Measurements from ENCODE around the gene SETX. TPM values are rescaled to one million over a fixed set of nuclear protein-coding genes. Genes with fewer than 3 reads are reported as not detected.

The SETX gene
- total and polyA plus RNA-seq, 2 of the 13 experiments (the other 11 are each of a cell fraction or from before 2014, with no cell fraction given), result 13.2 to 39.0 TPM

DNA sequence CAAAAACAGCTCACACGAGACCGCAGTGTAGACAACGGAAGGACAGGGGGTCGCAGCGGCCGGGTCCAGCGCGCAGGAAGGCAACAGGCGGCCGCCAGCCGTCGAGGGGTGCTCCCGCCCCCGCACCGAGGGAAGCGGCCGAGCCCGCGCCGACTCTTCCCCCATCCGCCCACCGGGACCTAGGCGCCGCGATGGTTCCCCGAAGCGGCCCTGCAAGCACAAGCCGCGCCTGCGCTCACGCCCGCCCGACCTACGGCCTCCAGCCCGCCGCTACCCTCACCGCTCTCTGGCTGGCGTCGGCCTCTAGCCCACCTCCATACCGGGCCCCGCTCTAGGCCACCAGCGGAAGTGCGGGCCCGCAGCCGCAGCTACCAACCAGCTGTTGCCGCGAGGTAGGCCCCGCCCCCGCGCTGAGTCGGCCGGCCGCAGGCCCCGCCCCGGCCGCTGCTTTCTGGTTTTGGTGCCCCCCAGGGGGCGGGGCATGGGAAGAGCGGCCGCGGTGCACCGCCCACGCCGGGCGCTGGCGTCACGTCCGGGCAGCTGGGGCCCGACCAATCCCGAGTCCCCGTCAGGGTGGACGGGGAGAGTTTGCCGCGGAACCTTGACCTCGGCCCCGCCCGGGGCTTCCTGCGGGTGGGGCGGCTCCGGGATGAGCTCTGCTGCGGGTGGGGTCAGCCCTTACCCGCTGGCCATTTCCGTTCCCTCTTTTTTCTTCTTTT lies at the start of gene SETX (continued):
- TF ChIP-seq HNRNPH1 (optimal IDR thresholded peaks at IDR 0.05; ENCODE audit: low read depth, low read length) (no peak), NFE2 (CRISPR knock-in tag; IDR thresholded peaks at IDR 0.05) (no peak), TP53 (CRISPR knock-in tag; conservative IDR thresholded peaks at IDR 0.05) (no peak), SSRP1 (CRISPR knock-in tag; IDR thresholded peaks at IDR 0.05) (no peak), ZNF879 (CRISPR knock-in tag; IDR thresholded peaks at IDR 0.05) (no peak), GTF3A (CRISPR knock-in tag; conservative IDR thresholded peaks at IDR 0.05) (no peak), GABPA (IDR thresholded peaks at IDR 0.05; ENCODE audit: low read depth, low read length) (peak; percentile 79), GABPA (CRISPR knock-in tag; IDR thresholded peaks at IDR 0.05; ENCODE audit: low read depth) (peak; percentile 88), HMG20A (CRISPR knock-in tag; IDR thresholded peaks at IDR 0.05; ENCODE audit: borderline replicate concordance) (no peak), SUZ12 (IDR thresholded peaks at IDR 0.05; ENCODE audit: low read depth, low read length) (no peak), TOPORS (CRISPR knock-in tag; IDR thresholded peaks at IDR 0.05) (no peak; the same call in 1 of the 2 replicates), YEATS2 (CRISPR knock-in tag; IDR thresholded peaks at IDR 0.05; ENCODE audit: borderline replicate concordance) (peak; percentile 55; the same call in 1 of the 2 replicates), FOSL1 (CRISPR knock-in tag; IDR thresholded peaks at IDR 0.05; ENCODE audit: borderline replicate concordance) (no peak), SRY (CRISPR knock-in tag; IDR thresholded peaks at IDR 0.05) (peak; percentile 41), JUNB (CRISPR knock-in tag; IDR thresholded peaks at IDR 0.05; ENCODE audit: borderline replicate concordance) (no peak), TBL1XR1 (IDR thresholded peaks at IDR 0.05; ENCODE audit: borderline replicate concordance, low read length, partially characterized antibody) (peak; percentile 53), ZZZ3 (CRISPR knock-in tag; IDR thresholded peaks at IDR 0.05; ENCODE audit: borderline replicate concordance) (0 out of 2 replicates have a peak, but pooled peaks have one; percentile 37), NFKBIZ (CRISPR knock-in tag; IDR thresholded peaks at IDR 0.05) (no peak)
- TF ChIP-seq, protein P1, sequence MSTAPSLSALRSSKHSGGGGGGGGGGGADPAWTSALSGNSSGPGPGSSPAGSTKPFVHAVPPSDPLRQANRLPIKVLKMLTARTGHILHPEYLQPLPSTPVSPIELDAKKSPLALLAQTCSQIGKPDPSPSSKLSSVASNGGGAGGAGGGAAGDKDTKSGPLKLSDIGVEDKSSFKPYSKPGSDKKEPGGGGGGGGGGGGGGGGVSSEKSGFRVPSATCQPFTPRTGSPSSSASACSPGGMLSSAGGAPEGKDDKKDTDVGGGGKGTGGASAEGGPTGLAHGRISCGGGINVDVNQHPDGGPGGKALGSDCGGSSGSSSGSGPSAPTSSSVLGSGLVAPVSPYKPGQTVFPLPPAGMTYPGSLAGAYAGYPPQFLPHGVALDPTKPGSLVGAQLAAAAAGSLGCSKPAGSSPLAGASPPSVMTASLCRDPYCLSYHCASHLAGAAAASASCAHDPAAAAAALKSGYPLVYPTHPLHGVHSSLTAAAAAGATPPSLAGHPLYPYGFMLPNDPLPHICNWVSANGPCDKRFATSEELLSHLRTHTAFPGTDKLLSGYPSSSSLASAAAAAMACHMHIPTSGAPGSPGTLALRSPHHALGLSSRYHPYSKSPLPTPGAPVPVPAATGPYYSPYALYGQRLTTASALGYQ (CRISPR knock-in tag; IDR thresholded peaks at IDR 0.05), result 0 out of 2 replicates have a peak, but pooled peaks have one; percentile 17
- TF ChIP-seq, protein P2, sequence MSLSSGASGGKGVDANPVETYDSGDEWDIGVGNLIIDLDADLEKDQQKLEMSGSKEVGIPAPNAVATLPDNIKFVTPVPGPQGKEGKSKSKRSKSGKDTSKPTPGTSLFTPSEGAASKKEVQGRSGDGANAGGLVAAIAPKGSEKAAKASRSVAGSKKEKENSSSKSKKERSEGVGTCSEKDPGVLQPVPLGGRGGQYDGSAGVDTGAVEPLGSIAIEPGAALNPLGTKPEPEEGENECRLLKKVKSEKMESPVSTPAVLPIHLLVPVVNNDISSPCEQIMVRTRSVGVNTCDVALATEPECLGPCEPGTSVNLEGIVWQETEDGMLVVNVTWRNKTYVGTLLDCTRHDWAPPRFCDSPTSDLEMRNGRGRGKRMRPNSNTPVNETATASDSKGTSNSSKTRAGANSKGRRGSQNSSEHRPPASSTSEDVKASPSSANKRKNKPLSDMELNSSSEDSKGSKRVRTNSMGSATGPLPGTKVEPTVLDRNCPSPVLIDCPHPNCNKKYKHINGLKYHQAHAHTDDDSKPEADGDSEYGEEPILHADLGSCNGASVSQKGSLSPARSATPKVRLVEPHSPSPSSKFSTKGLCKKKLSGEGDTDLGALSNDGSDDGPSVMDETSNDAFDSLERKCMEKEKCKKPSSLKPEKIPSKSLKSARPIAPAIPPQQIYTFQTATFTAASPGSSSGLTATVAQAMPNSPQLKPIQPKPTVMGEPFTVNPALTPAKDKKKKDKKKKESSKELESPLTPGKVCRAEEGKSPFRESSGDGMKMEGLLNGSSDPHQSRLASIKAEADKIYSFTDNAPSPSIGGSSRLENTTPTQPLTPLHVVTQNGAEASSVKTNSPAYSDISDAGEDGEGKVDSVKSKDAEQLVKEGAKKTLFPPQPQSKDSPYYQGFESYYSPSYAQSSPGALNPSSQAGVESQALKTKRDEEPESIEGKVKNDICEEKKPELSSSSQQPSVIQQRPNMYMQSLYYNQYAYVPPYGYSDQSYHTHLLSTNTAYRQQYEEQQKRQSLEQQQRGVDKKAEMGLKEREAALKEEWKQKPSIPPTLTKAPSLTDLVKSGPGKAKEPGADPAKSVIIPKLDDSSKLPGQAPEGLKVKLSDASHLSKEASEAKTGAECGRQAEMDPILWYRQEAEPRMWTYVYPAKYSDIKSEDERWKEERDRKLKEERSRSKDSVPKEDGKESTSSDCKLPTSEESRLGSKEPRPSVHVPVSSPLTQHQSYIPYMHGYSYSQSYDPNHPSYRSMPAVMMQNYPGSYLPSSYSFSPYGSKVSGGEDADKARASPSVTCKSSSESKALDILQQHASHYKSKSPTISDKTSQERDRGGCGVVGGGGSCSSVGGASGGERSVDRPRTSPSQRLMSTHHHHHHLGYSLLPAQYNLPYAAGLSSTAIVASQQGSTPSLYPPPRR (CRISPR knock-in tag; IDR thresholded peaks at IDR 0.05; ENCODE audit: borderline replicate concordance), result peak; percentile 23; the same call in 1 of the 2 replicates
- TF ChIP-seq, protein P3, sequence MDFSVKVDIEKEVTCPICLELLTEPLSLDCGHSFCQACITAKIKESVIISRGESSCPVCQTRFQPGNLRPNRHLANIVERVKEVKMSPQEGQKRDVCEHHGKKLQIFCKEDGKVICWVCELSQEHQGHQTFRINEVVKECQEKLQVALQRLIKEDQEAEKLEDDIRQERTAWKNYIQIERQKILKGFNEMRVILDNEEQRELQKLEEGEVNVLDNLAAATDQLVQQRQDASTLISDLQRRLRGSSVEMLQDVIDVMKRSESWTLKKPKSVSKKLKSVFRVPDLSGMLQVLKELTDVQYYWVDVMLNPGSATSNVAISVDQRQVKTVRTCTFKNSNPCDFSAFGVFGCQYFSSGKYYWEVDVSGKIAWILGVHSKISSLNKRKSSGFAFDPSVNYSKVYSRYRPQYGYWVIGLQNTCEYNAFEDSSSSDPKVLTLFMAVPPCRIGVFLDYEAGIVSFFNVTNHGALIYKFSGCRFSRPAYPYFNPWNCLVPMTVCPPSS (IDR thresholded peaks at IDR 0.05), result no peak
- TF ChIP-seq, protein P4, sequence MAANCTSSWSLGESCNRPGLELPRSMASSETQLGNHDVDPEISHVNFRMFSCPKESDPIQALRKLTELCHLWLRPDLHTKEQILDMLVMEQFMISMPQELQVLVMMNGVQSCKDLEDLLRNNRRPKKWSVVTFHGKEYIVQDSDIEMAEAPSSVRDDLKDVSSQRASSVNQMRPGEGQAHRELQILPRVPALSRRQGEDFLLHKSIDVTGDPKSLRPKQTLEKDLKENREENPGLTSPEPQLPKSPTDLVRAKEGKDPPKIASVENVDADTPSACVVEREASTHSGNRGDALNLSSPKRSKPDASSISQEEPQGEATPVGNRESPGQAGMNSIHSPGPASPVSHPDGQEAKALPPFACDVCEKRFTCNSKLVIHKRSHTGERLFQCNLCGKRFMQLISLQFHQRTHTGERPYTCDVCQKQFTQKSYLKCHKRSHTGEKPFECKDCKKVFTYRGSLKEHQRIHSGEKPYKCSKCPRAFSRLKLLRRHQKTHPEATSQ (CRISPR knock-in tag; IDR thresholded peaks at IDR 0.05; ENCODE audit: borderline replicate concordance), result no peak
